GM19397 (cell line): ENCODE data around the gene SRP14.
"Not testable (repeated sequence)": the region's sequence is repeated elsewhere in the genome, so short reads cannot be mapped to it uniquely, and the experiment has no call there.

Experiments used
- ATAC-seq: cut with Tn5 transposase; IDR thresholded peaks from one replicate; pipeline ENCODE4 v1.9.1; 2021; ENCODE audit warnings: mild to moderate bottlenecking, moderate library complexity; ENCODE audit not compliant: unreplicated experiment

SRP14 gene

DNA sequence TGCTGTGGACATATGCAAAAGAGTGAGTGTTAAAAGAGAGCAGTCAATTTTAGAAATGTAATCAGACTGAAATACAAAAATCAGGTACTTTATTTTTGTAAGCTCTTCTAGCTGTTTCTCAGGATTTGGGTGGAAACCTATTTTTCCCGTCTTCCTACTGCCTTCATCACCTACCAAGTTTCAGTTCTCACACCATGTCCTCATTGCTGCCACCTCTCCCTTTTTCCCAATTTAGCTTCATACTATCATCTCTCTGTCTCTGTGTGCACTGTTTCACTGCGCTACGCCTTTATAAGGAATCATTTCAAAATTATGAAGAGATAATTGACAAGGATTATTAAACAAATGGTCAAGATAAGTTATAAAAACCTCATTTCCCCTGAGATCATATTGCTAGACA, 7.7 kb downstream of the SRP14 start:
- ATAC-seq, result no peak

GRCh38 chr15:40029979-40030893, 8.7 kb downstream of the SRP14 start:
- no peak for ATAC-seq

DNA sequence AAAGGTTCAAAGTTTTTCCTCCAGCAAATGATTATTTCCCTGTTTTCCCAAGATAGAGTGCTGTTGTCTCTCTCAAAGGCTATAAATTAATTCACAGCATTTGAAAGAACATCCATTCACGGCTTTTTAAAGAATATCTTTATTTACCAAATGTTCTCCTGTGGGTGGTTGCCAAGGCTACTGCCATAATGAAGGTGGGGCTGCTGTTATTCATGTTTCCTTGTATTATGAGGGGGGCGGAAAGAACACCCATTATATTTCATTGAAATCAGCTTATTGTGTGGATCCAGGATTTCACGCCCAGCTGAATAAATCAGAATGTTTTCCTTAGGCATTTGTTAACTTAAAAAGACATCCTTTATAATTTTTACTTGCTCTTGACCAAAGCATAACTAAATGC, 10.1 kb downstream of the SRP14 start:
- ATAC-seq, result no peak

DNA sequence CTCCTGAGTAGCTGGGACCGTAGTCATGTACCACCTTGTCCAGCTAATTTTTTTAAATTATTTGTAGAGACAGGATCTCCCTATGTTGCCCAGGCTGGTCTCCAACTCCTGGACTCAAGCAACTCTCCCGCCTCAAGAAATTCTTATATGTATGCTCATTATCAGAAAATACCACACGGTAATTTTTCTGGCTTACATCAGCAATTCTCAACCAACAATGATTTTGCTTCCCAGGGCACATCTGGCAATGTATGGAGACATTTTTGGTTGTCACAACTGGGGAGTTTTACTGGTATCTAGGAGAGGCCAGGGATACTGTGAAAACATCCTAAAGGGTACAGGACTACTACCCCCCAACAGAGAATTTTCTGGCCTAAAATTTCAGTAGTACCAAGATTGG, 10.8 kb downstream of the SRP14 start:
- no peak for ATAC-seq

- ATAC-seq, result no peak
Observed at GRCh38 chr15:40016224-40016865, 22.6 kb downstream of the SRP14 start.

DNA sequence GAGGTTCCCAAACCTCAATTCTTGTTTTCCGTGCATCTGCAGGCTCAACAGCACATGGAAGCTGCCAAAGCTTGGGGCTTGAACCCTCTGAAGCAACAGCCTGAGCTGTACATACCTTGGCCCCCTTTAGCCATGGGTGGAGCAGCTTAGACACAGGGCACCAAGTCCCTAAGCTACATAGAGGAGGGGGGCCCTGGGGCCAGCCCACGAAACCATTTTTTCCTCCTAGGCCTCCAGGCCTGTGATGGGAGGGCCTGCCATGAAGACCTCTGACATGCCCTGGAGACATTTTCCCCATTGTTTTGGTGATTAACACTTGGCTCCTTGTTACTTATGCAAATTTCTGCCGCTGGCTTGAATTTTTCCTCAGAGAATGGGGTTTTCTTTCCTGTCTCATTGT, 24.6 kb downstream of the SRP14 start:
- no peak for ATAC-seq

- ATAC-seq, result not testable (repeated sequence)
Observed at GRCh38 chr15:40013372-40013771, 25.6 kb downstream of the SRP14 start.

GRCh38 chr15:40011303-40011702, 27.7 kb downstream of the SRP14 start:
- ATAC-seq, result no peak

DNA sequence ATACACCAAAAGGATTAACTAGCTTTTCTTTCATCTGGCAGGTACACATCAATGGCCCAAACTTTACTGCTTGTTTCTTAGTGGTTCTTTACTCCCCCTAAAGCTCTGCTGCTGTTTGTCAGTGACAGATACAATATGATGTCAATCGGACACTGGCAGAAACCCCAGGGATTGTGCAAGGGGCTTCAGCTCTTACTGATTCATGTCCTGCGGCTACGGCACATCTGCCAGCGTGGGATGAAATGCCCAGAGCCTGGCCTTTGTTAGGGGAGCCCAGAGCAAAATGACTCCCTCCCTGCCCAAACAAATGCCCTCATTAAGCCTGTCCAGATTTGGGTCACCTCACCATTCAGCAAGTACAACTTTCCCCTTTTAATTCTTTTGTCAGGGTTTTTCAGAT, 28.3 kb downstream of the SRP14 start:
- ATAC-seq, result no peak

DNA sequence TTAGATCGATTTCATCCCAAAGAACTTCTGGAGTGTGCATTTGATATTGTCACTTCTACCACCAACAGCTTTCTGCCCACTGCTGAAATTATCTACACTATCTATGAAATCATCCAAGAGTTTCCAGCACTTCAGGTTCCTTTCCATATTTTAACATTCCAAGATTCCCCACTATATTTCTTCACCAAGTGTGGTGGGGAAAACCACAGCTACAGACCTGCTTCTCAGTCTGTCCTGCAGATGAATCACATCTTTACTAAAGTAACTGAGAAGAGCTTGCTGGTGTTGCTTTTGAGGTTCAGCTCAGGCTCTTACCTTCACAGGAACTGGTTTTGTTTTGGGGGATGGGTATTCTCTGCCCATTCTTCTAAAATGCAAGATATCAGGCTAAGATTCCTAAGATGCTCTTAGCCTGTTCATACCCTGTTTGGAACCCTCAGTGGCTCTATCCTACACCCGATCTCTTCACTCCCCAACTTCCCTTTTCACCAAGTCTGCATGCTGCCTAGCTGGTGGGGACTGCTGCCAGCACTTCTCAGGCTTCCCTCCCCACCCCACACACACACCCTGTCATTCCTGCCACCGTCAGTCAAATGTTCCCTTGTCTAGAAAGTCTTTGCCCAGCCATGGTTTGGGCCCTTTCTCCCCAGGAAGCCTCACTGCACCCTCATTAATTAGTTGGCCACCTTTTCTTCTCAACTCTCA, 30.8 kb downstream of the SRP14 start:
- no peak for ATAC-seq

- ATAC-seq, result no peak
Observed at GRCh38 chr15:40006646-40007045, 32.3 kb downstream of the SRP14 start.

- ATAC-seq, result no peak
Observed at GRCh38 chr15:40006003-40006402, 33.0 kb downstream of the SRP14 start.

GRCh38 chr15:40003116-40003916, 35.7 kb downstream of the SRP14 start:
- ATAC-seq, result no peak

DNA sequence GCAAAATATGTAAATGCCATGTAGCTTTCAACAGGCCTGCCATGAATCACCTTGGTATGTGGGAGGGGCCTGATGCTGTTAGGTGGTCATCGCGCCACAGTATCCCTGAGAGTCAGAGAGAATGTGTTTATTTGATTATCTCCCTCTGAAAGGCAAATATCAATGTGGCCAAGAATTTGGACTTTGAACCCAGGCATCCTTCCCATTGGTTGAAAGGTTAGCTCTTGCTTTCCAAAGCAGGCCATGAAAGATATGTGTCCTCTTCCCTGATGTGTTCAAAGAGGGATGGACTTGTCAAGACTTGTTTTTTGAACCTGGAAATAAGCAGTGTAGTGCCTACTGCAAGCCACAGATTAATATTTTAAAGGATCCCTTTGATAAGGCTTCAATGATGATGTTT, 36.7 kb downstream of the SRP14 start:
- ATAC-seq, result no peak

- ATAC-seq, result no peak
Observed at GRCh38 chr15:39999538-40000200, 39.3 kb downstream of the SRP14 start.

GRCh38 chr15:39998511-39999077, 40.4 kb downstream of the SRP14 start:
- no peak for ATAC-seq

- ATAC-seq, result no peak
Observed at GRCh38 chr15:39997639-39998038, 41.3 kb downstream of the SRP14 start.

DNA sequence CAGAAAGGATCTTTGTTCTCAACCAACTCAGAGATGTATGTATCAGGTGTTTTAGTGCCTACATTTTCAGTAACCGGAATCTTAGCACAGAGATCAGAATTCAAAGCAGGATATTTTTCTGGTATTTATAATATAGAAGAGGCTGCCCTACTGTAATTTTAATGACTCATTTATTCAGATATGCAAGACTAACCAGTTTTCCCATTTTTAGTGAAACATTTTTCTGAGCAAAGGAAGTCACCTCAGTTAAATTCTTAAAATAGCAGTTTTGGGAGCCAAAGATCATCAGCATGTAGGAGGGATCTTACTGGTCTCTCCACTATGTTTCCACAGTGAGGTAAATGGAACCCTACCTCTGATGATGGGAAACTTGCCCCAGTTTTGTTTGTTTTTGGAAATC, 42.0 kb downstream of the SRP14 start:
- ATAC-seq, result no peak

DNA sequence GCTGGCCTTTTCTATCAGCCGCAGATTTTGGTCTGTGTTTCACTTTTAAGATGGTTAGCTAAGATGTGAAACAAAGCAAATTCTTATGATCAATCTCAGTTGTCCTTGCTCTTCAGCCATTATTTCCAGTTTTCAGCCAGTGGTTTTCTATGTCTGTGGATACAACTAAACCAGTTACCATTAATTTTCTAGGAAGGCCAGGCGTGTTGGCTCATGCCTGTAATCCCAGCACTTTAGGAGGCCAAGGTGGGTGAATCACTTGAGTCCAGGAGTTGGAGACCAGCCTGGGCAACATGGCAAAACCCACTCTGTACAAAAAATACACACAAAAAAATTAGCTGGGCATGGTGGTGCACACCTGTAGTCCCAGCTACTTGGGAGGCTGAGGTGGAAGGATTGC, 42.8 kb downstream of the SRP14 start:
- ATAC-seq, result not testable (repeated sequence)

- not testable (repeated sequence) for ATAC-seq
Observed at GRCh38 chr15:39992953-39993352, 46.0 kb downstream of the SRP14 start.
